Naive thymus-derived CD4-positive, alpha-beta T cell (primary cell): Measurements from ENCODE around the gene SEL1L3. TPM values are rescaled to one million over a fixed set of nuclear protein-coding genes. Genes with fewer than 3 reads are reported as not detected.

Experiments used
- ATAC-seq: fragments of 150-1000 bp; cut with Tn5 transposase; 2 replicates; pipeline ENCODE4 v1.10.0; 2021; ENCODE audit warnings: mild to moderate bottlenecking, moderate library complexity
- CTCF ChIA-PET: fragments of 350-600 bp; sonication (Branson Sonifier 250); formaldehyde crosslinking; loops from one replicate; lab custom pipeline; 2021; ENCODE audit warnings: antibody characterized with exemption; lab: Charles Lee
- POLR2A ChIA-PET: fragments of 350-600 bp; sonication (Branson Sonifier 250); formaldehyde crosslinking; loops from one replicate; lab custom pipeline; 2021; ENCODE audit warnings: antibody characterized with exemption, inconsistent platforms; lab: Charles Lee
- DNase-seq, 9 donors: peaks; one replicate each; pipeline versions ENCODE4 v3.0.0 to v3.0.0-alpha.2; 2020 to 2022; ENCODE audit warnings: mixed read lengths in 1 of 9
- H3K27ac ChIP-seq: one replicate; pipeline ENCODE4 v1.7.0; 2013; ENCODE audit warnings: mild to moderate bottlenecking, low read depth, low read length, moderate library complexity
- H3K27me3 ChIP-seq, 2 donors: one replicate each; pipeline ENCODE4 v1.7.0; 2013; ENCODE audit warnings: low read length in 2 of 2, mild to moderate bottlenecking in 2 of 2, moderate library complexity in 2 of 2; ENCODE audit not compliant: control insufficient read depth in 2 of 2, insufficient read depth in 2 of 2
- H3K36me3 ChIP-seq, 3 experiments: 1 replicate in 2 of 3; 2 replicates in 1 of 3; pipeline ENCODE4 v1.7.0; 2013; ENCODE audit warnings: low read length in 3 of 3, mild to moderate bottlenecking in 3 of 3, moderate library complexity in 1 of 3; ENCODE audit not compliant: insufficient read depth in 3 of 3, control insufficient read depth in 2 of 3
- H3K4me1 ChIP-seq, 2 donors: one replicate each; pipeline ENCODE4 v1.7.0; 2013; ENCODE audit warnings: low read length in 2 of 2, mild to moderate bottlenecking in 2 of 2, moderate library complexity in 1 of 2; ENCODE audit not compliant: control insufficient read depth in 2 of 2, insufficient read depth in 2 of 2
- H3K4me3 ChIP-seq: 2 replicates; pipeline ENCODE4 v1.7.0; 2013; ENCODE audit warnings: mild to moderate bottlenecking, low read length
- H3K9me3 ChIP-seq, 3 experiments: 1 replicate in 2 of 3; 2 replicates in 1 of 3; pipeline ENCODE4 v1.7.0; 2013; ENCODE audit warnings: low read length in 3 of 3; ENCODE audit not compliant: control insufficient read depth in 2 of 3
- H3K27ac Mint-ChIP-seq, 9 donors: one replicate each; pipeline ENCODE4 v1.8.0; 2020 to 2022; ENCODE audit warnings: mixed read lengths in 9 of 9, mild to moderate bottlenecking in 8 of 9, moderate library complexity in 5 of 9, inconsistent platforms in 2 of 9
- H3K27me3 Mint-ChIP-seq, 5 donors: one replicate each; pipeline ENCODE4 v1.8.0; 2021 to 2022; ENCODE audit warnings: mixed read lengths in 5 of 5, mild to moderate bottlenecking in 1 of 5
- H3K36me3 Mint-ChIP-seq, 5 donors: one replicate each; pipeline ENCODE4 v1.8.0; 2020 to 2022; ENCODE audit warnings: mixed read lengths in 5 of 5, mild to moderate bottlenecking in 3 of 5, inconsistent platforms in 1 of 5
- H3K4me1 Mint-ChIP-seq, 7 donors: one replicate each; pipeline ENCODE4 v1.8.0; 2020 to 2022; ENCODE audit warnings: mixed read lengths in 7 of 7, mild to moderate bottlenecking in 3 of 7, inconsistent platforms in 1 of 7
- H3K4me3 Mint-ChIP-seq, 10 donors: one replicate each; pipeline ENCODE4 v1.8.0; 2020 to 2022; ENCODE audit warnings: mild to moderate bottlenecking in 10 of 10, mixed read lengths in 10 of 10, moderate library complexity in 6 of 10, inconsistent platforms in 2 of 10
- H3K9me3 Mint-ChIP-seq, 11 donors: one replicate each; pipeline ENCODE4 v1.8.0; 2020 to 2022; ENCODE audit warnings: mixed read lengths in 11 of 11, mild to moderate bottlenecking in 4 of 11, inconsistent platforms in 1 of 11, moderate library complexity in 1 of 11
- intact Hi-C, 2 donors: fragments of 100-400 bp; cut with micrococcal nuclease; formaldehyde crosslinking; loops; one replicate each; pipeline ENCODE4 v1.15.1; 2023
- polyA plus RNA-seq, 2 donors: library from polyadenylated mRNA; unstranded; fragments of 300-500 nt; fragmentation: Illumina TruSeq; gene quantifications; one replicate each; pipeline ENCODE4 v1.2.3, GENCODE V29; 2021
- total RNA-seq, 6 experiments: library from RNA in 5 of 6; stranded (reverse) in 5 of 6; gene quantifications; 1 replicate in 5 of 6; 2 replicates in 1 of 6; pipeline ENCODE4 v1.2.3 and lab custom pipeline; 2021 to 2026

The SEL1L3 gene
- total and polyA plus RNA-seq, 7 experiments from 2014 or later, result 15.9 to 55.8 (median 42.3) TPM

DNA sequence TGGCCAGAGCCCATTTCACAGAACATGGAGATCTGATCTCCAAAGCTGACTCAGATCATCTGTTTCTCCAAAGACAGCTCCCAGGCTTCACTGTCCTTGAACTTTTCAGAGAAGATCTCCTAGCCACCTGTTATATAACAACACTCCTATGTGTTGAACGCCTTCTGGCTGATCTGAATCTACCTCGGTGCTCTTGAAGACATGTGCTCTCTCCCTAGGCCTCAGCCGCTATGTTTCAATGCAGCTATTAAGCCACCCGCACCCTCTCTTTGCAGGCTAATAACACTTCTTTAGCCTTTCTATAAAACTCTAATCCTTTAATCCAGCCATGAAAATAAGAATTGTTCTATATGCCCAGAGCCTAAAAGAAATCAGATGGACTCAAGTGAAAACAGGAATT lies 34.9 kb downstream of the SEL1L3 start:
- Histone ChIP-seq H3K27ac (no peak overlapping the region), H3K4me1 (no peaks in the 10 kb centered on the region), H3K27me3 (no peaks in the 10 kb centered on the region), H3K36me3 (peaks cover 0 to 8% (median 0%) of the 10 kb centered on the region in 3 experiments), H3K9me3 (no peaks in the 10 kb centered on the region), H3K4me3 (no peak overlapping the region)
- no peaks in the 10 kb centered on the region for H3K27me3 Mint-ChIP-seq
- H3K36me3 Mint-ChIP-seq, result peaks cover 18 to 55% (median 36%) of the 10 kb centered on the region in 5 donors
- H3K9me3 Mint-ChIP-seq, result no peaks in the 10 kb centered on the region
- DNase-seq (no peak), ATAC-seq (no peak)
- H3K4me3 Mint-ChIP-seq, result no peak overlapping the region
- H3K27ac Mint-ChIP-seq, result no peak overlapping the region
- peaks cover 0 to 8% (median 4%) of the 10 kb centered on the region in 7 donors for H3K4me1 Mint-ChIP-seq
- intact Hi-C loops, result no loop called here
- ChIA-PET CTCF (no interaction called here), POLR2A (interaction anchor here (0.8 kb wide), 1 partner anchor 28 kb away, joined by 5 read pairs; no protein-coding TSS in a partner anchor)

DNA sequence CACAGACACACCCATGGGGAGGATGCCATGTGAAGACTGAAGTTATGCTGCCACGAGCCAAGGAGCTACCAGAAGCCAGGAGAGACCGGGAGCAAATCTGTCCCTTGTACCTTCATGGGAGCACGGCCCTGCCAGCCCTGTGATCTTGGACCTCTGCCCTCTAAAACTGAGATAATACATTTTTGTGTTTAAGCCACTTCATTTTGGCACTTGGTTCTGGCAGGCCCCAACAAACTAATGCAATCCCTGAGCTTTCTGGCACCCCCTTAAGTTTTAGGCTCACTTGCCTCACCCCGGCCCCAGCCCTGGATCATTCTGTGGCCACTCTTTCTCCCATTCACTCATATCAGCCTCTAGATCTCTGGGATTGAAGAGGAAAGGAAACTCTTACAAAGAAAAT lies 35.4 kb downstream of the SEL1L3 start:
- POLR2A ChIA-PET, result interaction anchor here (0.8 kb wide), 1 partner anchor 29 kb away, joined by 5 read pairs; no protein-coding TSS in a partner anchor
- peaks cover 0 to 8% (median 0%) of the 10 kb centered on the region in 3 experiments for H3K36me3 ChIP-seq
- H3K9me3 ChIP-seq, result no peaks in the 10 kb centered on the region
- H3K27me3 ChIP-seq, result no peaks in the 10 kb centered on the region
- no peak overlapping the region for H3K27ac ChIP-seq
- Mint-ChIP-seq H3K36me3 (peaks cover 13 to 55% (median 36%) of the 10 kb centered on the region in 5 donors), H3K27ac (no peak overlapping the region), H3K9me3 (no peaks in the 10 kb centered on the region), H3K27me3 (no peaks in the 10 kb centered on the region), H3K4me1 (peaks cover 0 to 8% (median 4%) of the 10 kb centered on the region in 7 donors), H3K4me3 (no peak overlapping the region)
- DNase-seq (no peak), ATAC-seq (no peak)
- no peak overlapping the region for H3K4me3 ChIP-seq
- CTCF ChIA-PET, result no interaction called here
- intact Hi-C loops, result no loop called here
- H3K4me1 ChIP-seq, result no peaks in the 10 kb centered on the region

DNA sequence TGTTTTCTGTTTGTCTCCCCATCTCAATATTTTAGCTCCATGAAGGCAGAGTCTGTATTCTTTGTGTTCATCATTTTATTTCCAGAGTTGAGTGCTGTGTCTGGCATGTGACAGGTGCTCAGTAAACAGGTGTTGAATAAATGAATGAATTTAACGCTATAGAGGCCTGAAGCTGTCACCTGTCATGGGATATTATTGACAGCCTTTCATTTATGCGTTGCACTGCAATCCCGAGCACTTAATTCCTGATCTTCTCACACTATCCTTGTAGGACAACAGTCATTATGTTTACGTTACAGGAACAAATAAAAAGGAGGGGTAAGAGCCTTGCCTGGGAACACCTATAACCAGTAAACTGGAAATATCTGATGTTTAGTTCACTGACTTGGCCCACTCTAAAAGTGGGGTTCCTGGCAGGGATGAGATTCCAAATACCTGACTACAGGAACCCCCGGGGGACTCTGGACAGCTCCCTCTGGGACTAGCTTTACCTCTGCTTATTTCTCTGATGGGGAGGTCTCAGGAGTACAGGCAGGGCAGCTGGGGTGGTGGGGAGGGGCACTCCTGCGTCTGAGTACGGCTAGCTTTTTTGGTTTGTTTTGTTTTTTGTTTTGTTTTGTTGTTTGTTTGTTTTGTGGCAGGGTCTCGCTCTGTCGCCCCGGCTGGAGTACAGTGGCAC lies 36.6 kb downstream of the SEL1L3 start:
- CTCF ChIA-PET, result no interaction called here

DNA sequence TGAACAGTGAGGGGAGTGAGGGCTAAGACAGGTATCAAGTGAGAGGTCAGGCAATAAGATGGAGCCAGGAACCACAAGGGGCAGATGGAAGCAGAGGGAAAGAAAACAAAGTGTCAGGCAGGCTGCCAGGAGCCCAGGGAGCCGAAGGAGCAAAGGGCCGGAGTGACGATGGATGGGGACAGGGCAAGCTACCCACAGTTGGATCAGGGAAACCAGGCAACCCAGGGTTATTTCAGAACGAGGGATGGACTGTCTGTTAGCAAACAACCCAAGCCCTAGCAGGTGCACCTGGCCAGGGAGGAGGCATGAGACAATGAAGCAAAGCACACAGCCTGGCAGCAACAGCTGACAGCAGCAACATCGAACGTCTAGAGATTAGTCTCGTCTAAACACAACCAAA lies 39.2 kb downstream of the SEL1L3 start:
- Histone ChIP-seq H3K9me3 (no peaks in the 10 kb centered on the region), H3K4me1 (no peaks in the 10 kb centered on the region), H3K4me3 (no peak overlapping the region), H3K36me3 (peaks cover 4 to 21% (median 8%) of the 10 kb centered on the region in 3 experiments), H3K27ac (no peak overlapping the region), H3K27me3 (no peaks in the 10 kb centered on the region)
- H3K9me3 Mint-ChIP-seq, result no peaks in the 10 kb centered on the region
- peaks cover 8 to 59% (median 27%) of the 10 kb centered on the region in 5 donors for H3K36me3 Mint-ChIP-seq
- peaks cover 0 to 6% (median 0%) of the 10 kb centered on the region in 7 donors for H3K4me1 Mint-ChIP-seq
- no peaks in the 10 kb centered on the region for H3K27me3 Mint-ChIP-seq
- intact Hi-C loops, result no loop called here
- no peak overlapping the region for H3K27ac Mint-ChIP-seq
- POLR2A ChIA-PET, result no interaction called here
- no peak for ATAC-seq
- CTCF ChIA-PET, result no interaction called here
- DNase-seq, result no peak
- H3K4me3 Mint-ChIP-seq, result no peak overlapping the region

More for the DNA sequence above, 36.6 kb downstream of the SEL1L3 start:
- Histone ChIP-seq H3K4me3 (no peak overlapping the region), H3K27me3 (no peaks in the 10 kb centered on the region), H3K36me3 (peaks cover 0 to 7% (median 0%) of the 10 kb centered on the region in 3 experiments), H3K4me1 (no peaks in the 10 kb centered on the region), H3K9me3 (no peaks in the 10 kb centered on the region), H3K27ac (no peak overlapping the region)
- Mint-ChIP-seq H3K4me1 (peaks cover 0 to 7% (median 4%) of the 10 kb centered on the region in 7 donors), H3K4me3 (no peak overlapping the region), H3K9me3 (no peaks in the 10 kb centered on the region), H3K36me3 (peaks cover 11 to 58% (median 31%) of the 10 kb centered on the region in 5 donors), H3K27ac (no peak overlapping the region), H3K27me3 (no peaks in the 10 kb centered on the region)
- intact Hi-C loops, result no loop called here
- ATAC-seq (no peak), DNase-seq (no peak)
- POLR2A ChIA-PET, result interaction anchor here (0.6 kb wide), 1 partner anchor 80 kb away, joined by 3 read pairs; no protein-coding TSS in a partner anchor

DNA sequence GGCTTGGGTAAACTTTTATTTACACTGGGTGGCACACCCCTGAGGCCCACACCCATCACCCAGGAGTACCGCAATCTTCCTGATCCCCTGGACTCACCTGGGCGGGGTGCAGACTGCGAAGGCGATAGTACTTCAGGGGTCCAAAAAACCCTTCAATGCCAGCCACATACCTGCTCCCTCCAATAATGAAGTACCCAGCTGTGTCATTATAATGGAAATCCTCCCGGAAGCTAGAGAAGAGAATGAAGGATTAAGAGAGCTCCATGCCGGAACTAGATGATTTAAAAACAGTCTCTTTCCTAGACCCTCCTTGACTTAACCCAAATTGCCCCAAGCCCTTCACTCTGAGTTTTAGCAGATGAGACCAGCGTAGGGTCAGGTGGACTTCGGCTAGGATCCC lies 40.9 kb downstream of the SEL1L3 start:
- CTCF ChIA-PET, result interaction anchor here (0.6 kb wide), 1 partner anchor 1185 kb away, joined by 3 read pairs; no protein-coding TSS in a partner anchor
- Mint-ChIP-seq H3K4me1 (peaks cover 0 to 7% (median 0%) of the 10 kb centered on the region in 7 donors), H3K4me3 (no peak overlapping the region), H3K27ac (no peak overlapping the region), H3K9me3 (no peaks in the 10 kb centered on the region), H3K27me3 (no peaks in the 10 kb centered on the region), H3K36me3 (peaks cover 11 to 63% (median 27%) of the 10 kb centered on the region in 5 donors)
- POLR2A ChIA-PET, result no interaction called here
- no peaks in the 10 kb centered on the region for H3K9me3 ChIP-seq
- H3K4me3 ChIP-seq, result no peak overlapping the region
- no peaks in the 10 kb centered on the region for H3K4me1 ChIP-seq
- H3K27me3 ChIP-seq, result no peaks in the 10 kb centered on the region
- H3K27ac ChIP-seq, result no peak overlapping the region
- intact Hi-C loops, result no loop called here
- peaks cover 4 to 38% (median 8%) of the 10 kb centered on the region in 3 experiments for H3K36me3 ChIP-seq
- DNase-seq (no peak), ATAC-seq (no peak)

DNA sequence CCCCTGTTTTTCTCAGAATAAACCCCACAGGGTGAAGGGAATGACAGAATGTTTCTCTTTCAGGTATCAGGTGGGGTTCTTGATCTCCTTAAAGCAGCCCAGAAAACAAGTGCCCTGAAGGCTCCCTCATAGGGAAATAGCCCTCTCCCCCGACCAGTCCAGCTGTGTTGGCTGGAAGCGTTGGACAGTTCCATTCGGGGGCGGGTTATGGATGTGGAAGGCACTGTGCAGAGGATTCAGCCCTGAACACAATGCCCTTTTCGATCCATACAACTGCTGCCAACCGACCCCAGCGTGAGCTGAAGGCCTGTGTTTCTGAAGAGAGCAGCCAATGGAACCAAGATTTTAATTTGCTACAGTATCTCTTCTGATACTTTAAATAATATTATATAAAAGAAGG lies 41.5 kb downstream of the SEL1L3 start:
- intact Hi-C loops, result no loop called here
- Mint-ChIP-seq H3K27me3 (no peaks in the 10 kb centered on the region), H3K36me3 (peaks cover 16 to 67% (median 31%) of the 10 kb centered on the region in 5 donors), H3K4me1 (peaks cover 0 to 10% (median 0%) of the 10 kb centered on the region in 7 donors), H3K9me3 (no peaks in the 10 kb centered on the region), H3K4me3 (no peak overlapping the region), H3K27ac (no peak overlapping the region)
- Histone ChIP-seq H3K27ac (no peak overlapping the region), H3K36me3 (peaks cover 4 to 39% (median 8%) of the 10 kb centered on the region in 3 experiments), H3K27me3 (no peaks in the 10 kb centered on the region), H3K9me3 (no peaks in the 10 kb centered on the region), H3K4me3 (no peak overlapping the region), H3K4me1 (no peaks in the 10 kb centered on the region)
- DNase-seq (no peak), ATAC-seq (no peak)
- ChIA-PET POLR2A (no interaction called here), CTCF (no interaction called here)
